ENCODE data around the gene TRPC4AP.

The TRPC4AP gene

DNA sequence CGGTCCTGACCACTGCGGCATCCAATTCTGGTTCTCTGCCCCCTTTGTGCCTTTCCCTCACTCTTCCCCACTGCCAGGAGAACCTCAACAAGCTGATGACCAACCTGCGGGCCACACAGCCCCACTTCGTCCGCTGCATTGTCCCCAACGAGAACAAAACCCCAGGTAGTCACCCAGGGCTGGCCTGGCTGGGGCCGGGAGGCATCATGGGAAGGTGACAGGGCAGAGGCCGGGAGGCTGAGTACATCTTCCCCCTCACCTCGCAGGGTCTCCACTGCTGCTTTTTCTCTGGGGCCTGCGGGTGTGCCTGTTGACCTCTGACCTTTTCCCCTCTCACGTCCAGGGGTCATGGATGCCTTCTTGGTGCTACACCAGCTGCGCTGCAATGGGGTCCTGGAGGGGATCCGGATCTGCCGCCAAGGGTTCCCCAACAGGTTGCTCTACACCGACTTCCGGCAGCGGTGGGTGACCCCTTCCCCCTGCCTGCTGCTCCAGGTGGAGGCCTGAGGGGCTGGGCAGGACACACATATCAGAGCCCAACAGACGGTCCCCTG, 101.9 kb downstream of the TRPC4AP start:
- TF ChIP-seq, protein P1, sequence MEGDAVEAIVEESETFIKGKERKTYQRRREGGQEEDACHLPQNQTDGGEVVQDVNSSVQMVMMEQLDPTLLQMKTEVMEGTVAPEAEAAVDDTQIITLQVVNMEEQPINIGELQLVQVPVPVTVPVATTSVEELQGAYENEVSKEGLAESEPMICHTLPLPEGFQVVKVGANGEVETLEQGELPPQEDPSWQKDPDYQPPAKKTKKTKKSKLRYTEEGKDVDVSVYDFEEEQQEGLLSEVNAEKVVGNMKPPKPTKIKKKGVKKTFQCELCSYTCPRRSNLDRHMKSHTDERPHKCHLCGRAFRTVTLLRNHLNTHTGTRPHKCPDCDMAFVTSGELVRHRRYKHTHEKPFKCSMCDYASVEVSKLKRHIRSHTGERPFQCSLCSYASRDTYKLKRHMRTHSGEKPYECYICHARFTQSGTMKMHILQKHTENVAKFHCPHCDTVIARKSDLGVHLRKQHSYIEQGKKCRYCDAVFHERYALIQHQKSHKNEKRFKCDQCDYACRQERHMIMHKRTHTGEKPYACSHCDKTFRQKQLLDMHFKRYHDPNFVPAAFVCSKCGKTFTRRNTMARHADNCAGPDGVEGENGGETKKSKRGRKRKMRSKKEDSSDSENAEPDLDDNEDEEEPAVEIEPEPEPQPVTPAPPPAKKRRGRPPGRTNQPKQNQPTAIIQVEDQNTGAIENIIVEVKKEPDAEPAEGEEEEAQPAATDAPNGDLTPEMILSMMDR (conservative IDR thresholded peaks at IDR 0.05; ENCODE audit: low read length): no peak
- DNase-seq (ENCODE audit: low read depth): no peak
- H3K4me3 ChIP-seq (ENCODE audit: low read length): no peak overlapping the region

DNA sequence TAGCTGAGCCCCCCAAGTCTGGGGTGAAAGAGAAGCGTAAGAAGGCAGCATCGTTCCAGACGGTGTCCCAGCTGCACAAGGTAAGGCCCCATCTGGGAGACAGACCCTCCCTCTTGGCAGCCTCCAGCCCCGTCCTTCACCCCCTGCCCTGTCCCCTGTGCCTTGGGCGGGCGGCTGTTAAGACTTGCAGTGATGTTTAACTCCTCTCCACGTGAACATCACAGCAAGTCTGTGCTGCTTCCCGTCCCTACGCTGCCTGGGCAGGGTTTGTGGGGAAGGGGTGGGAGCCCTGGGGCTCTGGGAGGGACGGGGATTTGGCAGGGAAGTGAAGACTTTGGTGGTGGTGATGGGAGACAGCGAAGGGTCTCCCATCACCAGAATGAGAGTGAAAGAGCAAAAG, 102.4 kb downstream of the TRPC4AP start:
- DNase-seq (ENCODE audit: low read depth): no peak
- no peak overlapping the region for H3K4me3 ChIP-seq (ENCODE audit: low read length)
- TF ChIP-seq, protein P1 (conservative IDR thresholded peaks at IDR 0.05; ENCODE audit: low read length): no peak

GRCh38 chr20:34989670-34990069, 102.9 kb downstream of the TRPC4AP start:
- TF ChIP-seq, protein P1 (conservative IDR thresholded peaks at IDR 0.05; ENCODE audit: low read length): no peak
- H3K4me3 ChIP-seq (ENCODE audit: low read length): no peak overlapping the region

DNA sequence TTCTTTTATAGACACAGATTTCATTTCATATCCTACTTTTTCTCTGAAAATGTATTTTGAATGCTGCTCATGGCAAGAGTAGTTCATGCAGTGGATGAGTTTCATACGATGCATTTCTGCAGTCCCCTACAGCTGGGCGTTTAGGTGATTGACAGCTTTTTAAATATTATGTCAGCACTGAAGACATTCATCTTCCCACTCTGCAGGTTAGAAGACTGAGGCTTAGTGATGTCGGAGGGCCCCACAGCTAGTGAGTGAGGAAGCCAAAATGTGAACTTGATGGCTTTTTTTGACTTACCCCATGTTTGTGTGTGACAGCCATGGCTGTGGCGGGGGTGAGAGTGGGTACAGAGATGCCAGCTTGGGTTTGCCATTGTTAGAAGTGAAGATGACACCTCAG, 103.5 kb downstream of the TRPC4AP start:
- H3K4me3 ChIP-seq (ENCODE audit: low read length): no peak overlapping the region
- TF ChIP-seq, protein P1 (conservative IDR thresholded peaks at IDR 0.05; ENCODE audit: low read length): no peak
- no peak for DNase-seq (ENCODE audit: low read depth)

More at GRCh38 chr20:34989670-34990069, 102.9 kb downstream of the TRPC4AP start:
- no peak for DNase-seq (ENCODE audit: low read depth)

- TF ChIP-seq, protein P1 (conservative IDR thresholded peaks at IDR 0.05; ENCODE audit: low read length): no peak; the same call in 1 of the 2 replicates
- no peak for DNase-seq (ENCODE audit: low read depth)
- no peak overlapping the region for H3K4me3 ChIP-seq (ENCODE audit: low read length)
These were observed 104.4 kb downstream of the TRPC4AP start for GRCh38 chr20:34988191-34988540.

DNA sequence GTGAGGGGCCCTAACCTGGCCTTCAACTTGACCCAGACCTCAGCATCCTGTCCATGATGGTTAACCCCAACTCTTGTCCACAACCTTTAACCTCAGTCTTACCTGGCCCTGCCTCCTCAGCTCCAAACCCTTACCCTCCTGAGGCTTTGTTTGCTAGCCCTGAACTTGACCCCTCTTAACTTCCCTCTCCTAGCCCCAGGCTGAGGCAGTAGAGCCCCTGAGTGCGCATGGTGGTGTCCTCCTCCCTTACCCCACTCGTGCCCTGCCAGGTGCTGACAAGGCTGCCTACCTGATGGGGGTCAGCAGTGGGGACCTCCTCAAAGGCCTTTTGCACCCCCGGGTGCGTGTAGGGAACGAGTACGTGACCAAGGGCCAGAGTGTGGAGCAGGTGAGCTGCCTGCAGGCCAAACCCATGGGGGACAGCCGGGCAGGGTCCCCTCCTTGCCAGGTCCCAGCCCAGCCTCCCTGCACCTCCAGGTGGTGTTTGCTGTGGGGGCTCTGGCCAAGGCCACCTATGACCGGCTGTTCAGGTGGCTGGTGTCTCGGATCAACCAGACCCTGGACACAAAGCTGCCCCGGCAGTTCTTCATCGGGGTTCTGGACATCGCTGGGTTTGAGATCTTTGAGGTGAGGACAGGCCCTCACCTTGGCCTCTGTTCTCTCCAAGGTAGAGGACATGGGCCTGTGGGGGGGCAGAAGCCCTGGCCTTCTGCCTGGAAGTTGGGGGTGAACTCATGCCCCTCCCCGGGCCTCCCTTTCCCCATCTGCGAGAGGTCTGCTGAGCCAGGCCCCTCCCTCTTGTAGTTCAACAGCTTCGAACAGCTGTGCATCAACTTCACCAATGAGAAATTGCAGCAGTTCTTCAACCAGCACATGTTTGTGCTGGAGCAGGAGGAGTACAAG, 105.1 kb downstream of the TRPC4AP start:
- TF ChIP-seq, protein P1 (conservative IDR thresholded peaks at IDR 0.05; ENCODE audit: low read length): no peak
- H3K4me3 ChIP-seq (ENCODE audit: low read length): no peak overlapping the region
- DNase-seq (ENCODE audit: low read depth): no peak

Data from AG10803 (cell line).